OCI-LY7 (cell line): ENCODE data around the gene IFNL3. TPM values are rescaled to one million over a fixed set of nuclear protein-coding genes. Genes with fewer than 3 reads are reported as not detected.
"Not testable (repeated sequence)": the region's sequence is repeated elsewhere in the genome, so short reads cannot be mapped to it uniquely, and the experiment has no call there.

Experiments used
- BruUV-seq: library from RNA; stranded (reverse); fragments of 400-500 nt; replicated peaks from 2 replicates; lab custom pipeline; 2021; lab: Mats Ljungman, UMichigan
- CTCF ChIA-PET: fragments of 300-600 bp; sonication (Branson Sonifier 250); formaldehyde crosslinking; loops from one replicate; lab custom pipeline; 2022; ENCODE audit warnings: antibody characterized with exemption; ENCODE audit not compliant: unreplicated experiment; lab: Charles Lee
- POLR2A ChIA-PET: fragments of 300-600 bp; sonication (Branson Sonifier 250); formaldehyde crosslinking; loops from one replicate; lab custom pipeline; 2022; ENCODE audit warnings: antibody characterized with exemption; lab: Charles Lee
- DNase-seq: peaks from one replicate; pipeline ENCODE4 v3.0.0-alpha.2; 2015; ENCODE audit warnings: low spot score
- H2AFZ ChIP-seq: fragments of 200-600 bp; sonication (generic), shearing (Covaris generic); 2 replicates; pipeline ENCODE4 v1.6.1; 2014; ENCODE audit warnings: mild to moderate bottlenecking, antibody characterized with exemption, low read length, moderate library complexity
- H3K27ac ChIP-seq: fragments of 200-600 bp; sonication (generic); 2 replicates; pipeline ENCODE4 v1.5.1; 2014; ENCODE audit warnings: mixed run types, low read depth, mild to moderate bottlenecking, moderate library complexity, low read length, inconsistent platforms; ENCODE audit not compliant: poor library complexity, severe bottlenecking
- H3K36me3 ChIP-seq: fragments of 200-600 bp; sonication (generic); 2 replicates; pipeline ENCODE4 v1.6.1; 2014; ENCODE audit warnings: mild to moderate bottlenecking, antibody characterized with exemption, low read length, moderate library complexity, mixed read lengths; ENCODE audit not compliant: insufficient read depth
- H3K4me1 ChIP-seq: fragments of 200-600 bp; sonication (generic); 2 replicates; pipeline ENCODE4 v1.5.1; 2014; ENCODE audit warnings: mild to moderate bottlenecking, low read length; ENCODE audit not compliant: insufficient read depth, poor library complexity, severe bottlenecking
- H3K4me2 ChIP-seq: fragments of 200-600 bp; sonication (generic); 2 replicates; pipeline ENCODE4 v1.6.1; 2014; ENCODE audit warnings: mild to moderate bottlenecking, low read length
- H3K4me3 ChIP-seq: fragments of 200-600 bp; sonication (generic); 2 replicates; pipeline ENCODE4 v1.5.1; 2014; ENCODE audit warnings: mild to moderate bottlenecking, low read depth, low read length; ENCODE audit not compliant: poor library complexity, severe bottlenecking
- H3K79me2 ChIP-seq: fragments of 200-600 bp; sonication (generic); 2 replicates; pipeline ENCODE4 v1.6.1; 2016; ENCODE audit warnings: low read depth, mild to moderate bottlenecking, low read length, moderate library complexity, mixed read lengths; ENCODE audit not compliant: insufficient read depth
- H3K9me2 ChIP-seq: fragments of 200-600 bp; sonication (generic); 2 replicates; pipeline ENCODE4 v1.6.1; 2016; ENCODE audit warnings: mild to moderate bottlenecking, low read length, mixed read lengths; ENCODE audit not compliant: insufficient read depth
- H3K9me3 ChIP-seq: fragments of 200-600 bp; sonication (generic); 2 replicates; pipeline ENCODE4 v1.6.1; 2014; ENCODE audit warnings: mild to moderate bottlenecking, mixed run types, low read length, mixed read lengths
- H4K20me1 ChIP-seq: fragments of 200-600 bp; sonication (generic); 2 replicates; pipeline ENCODE4 v1.6.1; 2014; ENCODE audit warnings: mild to moderate bottlenecking, antibody characterized with exemption, low read length, moderate library complexity, mixed read lengths; ENCODE audit not compliant: insufficient read depth
- CTCF ChIP-seq: fragments of 200-600 bp; sonication (generic); conservative IDR thresholded peaks from 2 replicates; pipeline ENCODE4 v1.5.1; 2014; ENCODE audit warnings: mild to moderate bottlenecking, antibody characterized with exemption, low read length, moderate library complexity, mixed read lengths
- EZH2phosphoT487 ChIP-seq: fragments of 200-600 bp; sonication (generic); IDR thresholded peaks from 2 replicates; pipeline ENCODE4 v1.6.1; 2018; ENCODE audit warnings: low read depth, borderline replicate concordance, mild to moderate bottlenecking, mixed run types, antibody characterized with exemption, low read length, moderate library complexity, mixed read lengths
- intact Hi-C: fragments of 100-400 bp; cut with micrococcal nuclease; formaldehyde crosslinking; loops from one replicate; pipeline ENCODE4 v1.10.0; 2022; ENCODE audit not compliant: unreplicated experiment
- total RNA-seq, 2 experiments: library from RNA; depleted of rRNA in 1 of 2; stranded (reverse); fragments of >200 nt in 1 of 2; shearing (Covaris generic) in 1 of 2; gene quantifications; 2 replicates each; pipeline ENCODE4 v1.2.3, GENCODE V29; 2014 to 2022

The IFNL3 gene
- total RNA-seq, 2 experiments from 2014 or later, result not detected

DNA sequence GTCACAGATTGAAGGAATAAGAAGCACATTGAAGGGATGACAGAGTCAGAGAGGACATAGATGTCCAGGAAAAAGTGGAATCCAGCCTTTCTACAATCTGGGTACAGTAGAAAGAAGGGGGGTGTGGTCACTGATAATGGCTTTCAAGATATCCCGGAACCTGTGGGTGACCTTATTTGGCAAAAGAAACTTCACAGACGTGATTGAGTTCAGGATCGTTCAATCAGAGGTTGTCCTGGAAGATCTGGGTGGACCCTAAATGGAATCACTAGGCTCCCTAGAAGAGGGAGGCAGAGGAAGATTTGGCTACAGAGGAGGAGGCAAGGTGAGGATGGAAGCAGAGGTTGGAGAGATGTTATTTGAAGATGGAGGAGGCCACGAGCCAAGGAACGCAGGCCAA, 27.7 kb downstream of the IFNL3 start:
- H2AFZ ChIP-seq, result no peak overlapping the region
- H3K9me2 ChIP-seq, result no peaks in the 10 kb centered on the region
- no peaks in the 10 kb centered on the region for H3K4me1 ChIP-seq
- ChIA-PET POLR2A (interaction anchor here (0.6 kb wide), 1 partner anchor 277 kb away, joined by 3 read pairs; no protein-coding TSS in a partner anchor), CTCF (no interaction called here)
- H3K9me3 ChIP-seq, result no peaks in the 10 kb centered on the region
- no peak overlapping the region for H3K4me3 ChIP-seq
- BruUV-seq, result no TSS peak
- H3K27ac ChIP-seq, result no peak overlapping the region
- no peak for DNase-seq
- H3K4me2 ChIP-seq, result no peak overlapping the region
- no peaks in the 10 kb centered on the region for H4K20me1 ChIP-seq
- no peaks in the 10 kb centered on the region for H3K79me2 ChIP-seq
- intact Hi-C loops, result no loop called here
- no peaks in the 10 kb centered on the region for H3K36me3 ChIP-seq
- TF ChIP-seq EZH2phosphoT487, result no peak
- TF ChIP-seq CTCF, result no peak

GRCh38 chr19:39215323-39215722, 29.5 kb downstream of the IFNL3 start:
- H3K4me2 ChIP-seq, H4K20me1 ChIP-seq, intact Hi-C loops, BruUV-seq, H3K9me2 ChIP-seq, H3K4me1 ChIP-seq, H3K79me2 ChIP-seq, H3K36me3 ChIP-seq, H2AFZ ChIP-seq, H3K27ac ChIP-seq, POLR2A ChIA-PET, CTCF ChIA-PET, DNase-seq, H3K4me3 ChIP-seq, H3K9me3 ChIP-seq: not testable (repeated sequence)

DNA sequence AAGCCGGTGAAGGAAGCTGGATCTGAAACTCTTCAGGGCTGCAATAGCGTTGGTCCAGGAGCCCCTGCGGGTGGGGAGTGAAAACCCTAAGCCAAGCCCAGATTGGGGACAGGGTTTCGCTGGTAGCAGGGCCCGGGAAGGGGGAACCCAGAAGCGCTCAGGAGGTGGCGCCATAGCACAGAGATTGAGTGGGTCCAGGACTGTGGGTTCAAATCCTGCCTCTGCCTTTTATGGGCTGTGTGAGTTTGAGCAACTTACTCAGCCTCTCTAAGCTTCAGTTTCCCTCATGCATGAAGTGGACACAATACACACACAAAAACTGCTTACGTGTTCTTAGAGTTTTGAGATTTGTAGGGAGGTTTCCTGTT, 32.4 kb downstream of the IFNL3 start:
- Histone ChIP-seq H3K9me3 (no peaks in the 10 kb centered on the region), H3K4me3 (no peak overlapping the region), H4K20me1 (no peaks in the 10 kb centered on the region), H3K4me1 (no peaks in the 10 kb centered on the region), H3K27ac (no peak overlapping the region), H2AFZ (no peak overlapping the region), H3K9me2 (no peaks in the 10 kb centered on the region), H3K36me3 (no peaks in the 10 kb centered on the region), H3K79me2 (no peaks in the 10 kb centered on the region), H3K4me2 (no peak overlapping the region)
- CTCF ChIA-PET, result no interaction called here
- intact Hi-C loops, result loop anchor here (1.0 kb wide), 2 partner anchors 116 to 199 kb away; no protein-coding TSS in a partner anchor
- peak; percentile 62 for DNase-seq
- POLR2A ChIA-PET, result interaction anchor here (0.7 to 1.0 kb wide), 2 partner anchors 111 to 178 kb away, joined by 4 to 5 read pairs; partner anchors contain the start of gene PAF1
- no peak for TF ChIP-seq EZH2phosphoT487
- TF ChIP-seq CTCF, result peak; percentile 78
- no TSS peak for BruUV-seq
